Activated CD4-positive, alpha-beta T cell treated with anti-CD3 and anti-CD28 coated beads, Interleukin-2, amount 10 ng/mL, durations not matched to agents 24 days and 14 days (primary cell): ENCODE results near the gene SYDE1. TPM values are rescaled to one million over a fixed set of nuclear protein-coding genes. Genes with fewer than 3 reads are reported as not detected.

ENCODE experiments used
- DNase-seq: peaks from one replicate; pipeline ENCODE4 v3.0.0; 2022
- H3K27ac Mint-ChIP-seq: one replicate; pipeline ENCODE4 v1.8.0; 2022; ENCODE audit warnings: mild to moderate bottlenecking, mixed read lengths
- H3K27me3 Mint-ChIP-seq: one replicate; pipeline ENCODE4 v1.8.0; 2022; ENCODE audit warnings: mixed read lengths
- H3K36me3 Mint-ChIP-seq: one replicate; pipeline ENCODE4 v1.8.0; 2022; ENCODE audit warnings: low read depth, mild to moderate bottlenecking, mixed read lengths
- H3K4me1 Mint-ChIP-seq: one replicate; pipeline ENCODE4 v1.8.0; 2021; ENCODE audit warnings: mixed read lengths
- H3K4me3 Mint-ChIP-seq: one replicate; pipeline ENCODE4 v1.8.0; 2022; ENCODE audit warnings: mild to moderate bottlenecking, moderate library complexity, mixed read lengths
- H3K9me3 Mint-ChIP-seq: one replicate; pipeline ENCODE4 v1.8.0; 2021; ENCODE audit warnings: mixed read lengths
- intact Hi-C: fragments of 100-400 bp; cut with micrococcal nuclease; formaldehyde crosslinking; loops from one replicate; pipeline ENCODE4 v1.15.1; 2023
- total RNA-seq: library from RNA; stranded (reverse); gene quantifications from 2 replicates; pipeline ENCODE4 v1.2.3, GENCODE V29; 2022

SYDE1 gene
- total RNA-seq, 1 donor from 2014 or later: 1.1 TPM

DNA sequence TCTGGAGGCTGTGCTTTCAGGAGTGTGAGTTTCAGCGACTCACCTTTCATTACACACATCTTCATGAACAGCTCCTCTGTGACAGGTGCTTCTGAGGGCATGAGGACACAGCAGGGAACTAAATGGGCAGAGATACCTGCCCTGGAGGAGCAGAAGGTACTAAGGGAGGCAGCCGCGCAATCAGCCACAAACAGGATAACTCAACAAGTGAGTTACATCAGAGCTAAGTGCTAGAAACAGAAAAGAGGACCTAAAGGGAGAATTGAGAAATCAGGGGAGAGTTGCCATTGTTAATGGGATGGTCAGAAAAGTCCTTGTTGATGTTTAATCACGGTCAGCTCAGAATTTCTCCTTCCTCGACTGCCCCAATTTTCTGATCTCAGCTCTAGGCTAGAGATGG lies 42.5 kb downstream of the SYDE1 start:
- Mint-ChIP-seq H3K36me3 (no peaks in the 10 kb centered on the region), H3K27ac (no peak overlapping the region), H3K27me3 (peaks cover 2% of the 10 kb centered on the region), H3K4me1 (peaks cover 4% of the 10 kb centered on the region), H3K4me3 (no peak overlapping the region), H3K9me3 (peaks cover 5% of the 10 kb centered on the region)
- DNase-seq: no peak
- intact Hi-C loops: loop anchor here (2.0 kb wide), 2 partner anchors 49 to 57 kb away; no protein-coding TSS in a partner anchor

DNA sequence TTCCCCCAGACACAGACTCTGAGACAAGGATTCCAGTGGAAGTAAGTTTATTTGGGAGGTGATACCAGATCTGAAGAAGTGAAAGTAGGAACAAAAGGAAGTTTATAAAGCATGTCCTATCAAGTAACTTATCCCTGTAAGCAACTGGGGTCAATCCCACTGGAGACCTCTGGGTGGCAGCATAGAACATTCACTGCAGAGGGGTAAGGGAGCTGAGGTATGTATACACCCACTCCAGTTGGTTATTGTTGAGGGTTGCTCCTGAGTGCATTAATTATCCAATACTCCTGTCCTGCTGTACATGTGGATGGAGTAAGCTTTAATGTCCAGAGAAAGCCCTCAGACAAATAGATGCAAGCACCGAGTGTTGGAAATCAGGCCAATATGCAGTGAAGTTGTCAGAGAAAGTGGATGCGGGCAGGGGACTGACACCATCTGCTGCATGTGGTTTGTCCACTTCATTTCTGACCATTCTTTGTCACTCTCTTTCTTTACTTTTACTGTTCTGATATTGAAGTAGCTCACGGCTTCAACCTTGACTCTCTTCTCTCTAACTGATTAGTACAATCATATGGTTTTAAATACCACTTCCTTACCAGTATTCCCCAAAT lies 46.9 kb downstream of the SYDE1 start:
- Mint-ChIP-seq H3K27ac (no peak overlapping the region), H3K9me3 (peaks cover 5% of the 10 kb centered on the region), H3K4me3 (no peak overlapping the region), H3K27me3 (no peaks in the 10 kb centered on the region), H3K4me1 (peaks cover 2% of the 10 kb centered on the region), H3K36me3 (no peaks in the 10 kb centered on the region)
- peak; percentile 75 for DNase-seq
- intact Hi-C loops: no loop called here

DNA sequence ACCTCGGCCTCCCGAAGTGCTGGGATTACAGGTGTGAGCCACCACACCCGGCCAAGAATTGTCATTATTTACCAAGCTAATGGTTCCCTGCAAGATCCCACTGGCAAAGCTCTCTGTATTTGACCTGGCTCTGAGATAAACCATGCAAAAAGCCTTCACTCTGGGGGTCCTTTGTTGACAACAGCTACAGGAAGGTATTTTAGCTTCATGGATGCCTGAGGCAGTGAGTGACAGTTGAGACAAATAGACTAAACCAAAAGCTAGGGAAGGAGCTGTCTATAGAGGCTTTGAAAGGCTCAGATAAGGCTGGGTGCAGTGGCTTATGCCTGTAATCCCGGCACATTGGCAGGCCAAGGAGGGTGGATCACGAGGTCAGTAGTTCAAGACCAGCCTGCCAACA lies 48.1 kb downstream of the SYDE1 start:
- H3K4me1 Mint-ChIP-seq: peaks cover 2% of the 10 kb centered on the region
- no peaks in the 10 kb centered on the region for H3K27me3 Mint-ChIP-seq
- no peak overlapping the region for H3K27ac Mint-ChIP-seq
- H3K9me3 Mint-ChIP-seq: peaks cover 5% of the 10 kb centered on the region
- H3K36me3 Mint-ChIP-seq: no peaks in the 10 kb centered on the region
- intact Hi-C loops: no loop called here
- no peak overlapping the region for H3K4me3 Mint-ChIP-seq
- DNase-seq: no peak

DNA sequence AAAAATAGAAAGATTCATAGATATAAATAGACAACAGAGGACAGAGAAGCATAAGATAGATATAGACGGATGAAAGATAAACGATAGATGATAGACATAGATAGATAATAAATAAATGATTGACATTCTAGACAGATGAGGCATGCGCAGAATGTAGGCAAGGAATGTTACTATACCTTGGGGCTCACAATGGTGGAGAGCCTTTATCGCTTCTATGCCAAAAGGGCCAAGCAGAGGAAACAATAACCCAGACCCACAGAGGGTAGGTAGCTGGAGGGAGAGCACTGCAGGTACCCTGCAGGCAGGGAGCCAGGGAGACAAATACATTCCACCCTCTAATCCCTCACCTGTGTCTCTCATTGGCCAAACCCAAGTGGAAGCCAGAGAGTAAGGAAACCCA lies 49.2 kb downstream of the SYDE1 start:
- no peaks in the 10 kb centered on the region for H3K4me1 Mint-ChIP-seq
- no peaks in the 10 kb centered on the region for H3K27me3 Mint-ChIP-seq
- no peak overlapping the region for H3K27ac Mint-ChIP-seq
- DNase-seq: no peak
- H3K36me3 Mint-ChIP-seq: no peaks in the 10 kb centered on the region
- H3K9me3 Mint-ChIP-seq: peaks cover 5% of the 10 kb centered on the region
- intact Hi-C loops: no loop called here
- H3K4me3 Mint-ChIP-seq: no peak overlapping the region

DNA sequence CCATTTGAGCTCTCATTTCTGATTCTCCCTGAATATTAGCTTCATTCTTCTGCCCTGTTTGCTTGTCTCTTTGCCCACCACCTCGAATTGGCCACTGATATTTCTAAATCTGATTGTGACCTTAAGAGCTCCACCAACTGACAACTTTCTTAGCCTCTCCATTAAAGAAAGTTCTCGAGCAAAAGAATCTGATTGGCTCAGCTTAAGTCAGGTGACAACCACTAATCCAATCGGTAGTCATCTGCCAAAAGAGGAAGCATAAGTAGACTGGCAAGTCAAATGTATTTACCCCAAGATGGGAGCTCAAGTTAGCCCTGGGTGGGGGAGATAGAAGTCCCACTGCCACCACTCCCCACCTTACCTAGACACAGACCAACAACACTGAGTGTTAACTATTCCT lies 52.0 kb downstream of the SYDE1 start:
- intact Hi-C loops: no loop called here
- no peak for DNase-seq
- Mint-ChIP-seq H3K36me3 (no peaks in the 10 kb centered on the region), H3K9me3 (peaks cover 4% of the 10 kb centered on the region), H3K4me1 (no peaks in the 10 kb centered on the region), H3K27ac (no peak overlapping the region), H3K4me3 (no peak overlapping the region), H3K27me3 (no peaks in the 10 kb centered on the region)

DNA sequence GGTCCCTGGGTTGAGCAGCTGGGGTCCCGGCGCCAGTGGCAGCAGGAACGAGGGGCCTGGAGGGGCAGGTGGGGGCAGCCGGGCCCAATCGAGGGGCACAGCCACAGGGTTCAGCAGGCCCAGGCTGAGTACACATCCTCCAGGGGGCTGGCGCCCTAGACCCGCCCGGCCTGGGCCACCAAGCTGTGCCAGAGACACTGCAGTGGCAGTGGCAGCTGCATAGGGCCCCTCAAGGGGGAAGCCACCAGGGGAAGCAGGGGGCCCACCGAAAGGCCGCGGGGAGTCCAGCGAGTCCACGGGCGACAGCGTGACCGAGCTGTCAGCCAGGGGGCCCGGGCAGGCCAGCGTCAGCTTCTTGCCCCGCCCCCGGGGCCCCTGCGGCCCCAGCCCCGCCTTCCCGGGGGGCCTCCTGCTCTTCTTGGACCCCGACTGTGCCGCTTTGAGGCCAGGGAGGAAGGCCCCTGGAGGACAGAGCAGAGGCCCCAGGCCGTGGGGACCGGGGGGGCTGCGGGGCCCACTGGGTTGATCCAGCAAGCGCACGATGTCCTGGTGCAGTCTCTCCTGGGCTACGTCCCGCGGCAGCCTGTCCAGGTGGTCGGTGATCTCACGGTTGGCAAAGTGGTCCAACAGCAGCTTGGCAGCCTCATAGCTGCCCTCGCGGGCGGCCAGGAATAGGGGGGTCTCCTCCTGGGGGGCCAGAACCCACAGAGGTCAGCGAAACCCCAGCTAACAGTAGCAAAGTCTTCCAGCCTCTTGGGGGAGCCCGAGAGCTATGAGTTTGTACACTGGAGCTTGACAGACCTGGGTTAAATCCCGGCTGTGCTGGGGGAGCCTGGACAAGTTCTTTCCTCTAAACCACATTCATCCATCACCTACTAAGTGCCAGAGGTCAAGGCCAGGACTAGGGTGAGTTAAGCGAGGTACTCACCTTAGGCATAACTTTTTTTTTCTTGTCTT lies 54.1 kb downstream of the SYDE1 start:
- Mint-ChIP-seq H3K27ac (no peak overlapping the region), H3K4me1 (no peaks in the 10 kb centered on the region), H3K36me3 (no peaks in the 10 kb centered on the region), H3K4me3 (no peak overlapping the region), H3K27me3 (no peaks in the 10 kb centered on the region), H3K9me3 (peaks cover 2% of the 10 kb centered on the region)
- intact Hi-C loops: no loop called here
- DNase-seq: no peak

Other genes with a start within 250 kb of the SYDE1 start
- gene OR7A17, start 221.3 kb upstream of the SYDE1 start, total RNA-seq: not detected in 2 replicates
- not detected in 2 replicates for gene OR7C2, start 165.9 kb upstream of the SYDE1 start, total RNA-seq
- not detected in 2 replicates for gene SLC1A6, start 127.5 kb upstream of the SYDE1 start, total RNA-seq
- not detected in 2 replicates for gene CASP14, start 57.9 kb upstream of the SYDE1 start, total RNA-seq
- gene OR1I1, start 25.2 kb upstream of the SYDE1 start, total RNA-seq: not detected in 2 replicates
- not detected in 2 replicates for gene NOTCH3, start 93.6 kb downstream of the SYDE1 start, total RNA-seq
- 0.09 and 0.16 TPM in 2 replicates for gene EPHX3, start 125.0 kb downstream of the SYDE1 start, total RNA-seq
- gene BRD4, start 225.1 kb downstream of the SYDE1 start, total RNA-seq: 109 TPM in 2 replicates